ENCODE results near the gene CDH4.

Gene CDH4

GRCh38 chr20:61835791-61836350 lies 583.8 kb downstream of the CDH4 start:
- TF ChIP-seq, protein P1, sequence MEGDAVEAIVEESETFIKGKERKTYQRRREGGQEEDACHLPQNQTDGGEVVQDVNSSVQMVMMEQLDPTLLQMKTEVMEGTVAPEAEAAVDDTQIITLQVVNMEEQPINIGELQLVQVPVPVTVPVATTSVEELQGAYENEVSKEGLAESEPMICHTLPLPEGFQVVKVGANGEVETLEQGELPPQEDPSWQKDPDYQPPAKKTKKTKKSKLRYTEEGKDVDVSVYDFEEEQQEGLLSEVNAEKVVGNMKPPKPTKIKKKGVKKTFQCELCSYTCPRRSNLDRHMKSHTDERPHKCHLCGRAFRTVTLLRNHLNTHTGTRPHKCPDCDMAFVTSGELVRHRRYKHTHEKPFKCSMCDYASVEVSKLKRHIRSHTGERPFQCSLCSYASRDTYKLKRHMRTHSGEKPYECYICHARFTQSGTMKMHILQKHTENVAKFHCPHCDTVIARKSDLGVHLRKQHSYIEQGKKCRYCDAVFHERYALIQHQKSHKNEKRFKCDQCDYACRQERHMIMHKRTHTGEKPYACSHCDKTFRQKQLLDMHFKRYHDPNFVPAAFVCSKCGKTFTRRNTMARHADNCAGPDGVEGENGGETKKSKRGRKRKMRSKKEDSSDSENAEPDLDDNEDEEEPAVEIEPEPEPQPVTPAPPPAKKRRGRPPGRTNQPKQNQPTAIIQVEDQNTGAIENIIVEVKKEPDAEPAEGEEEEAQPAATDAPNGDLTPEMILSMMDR (conservative IDR thresholded peaks at IDR 0.05), result no peak
- TF ChIP-seq ZFX (IDR thresholded peaks at IDR 0.05), result no peak
- no peak overlapping the region for H3K27ac ChIP-seq

- TF ChIP-seq ZFX (IDR thresholded peaks at IDR 0.05), result no peak
- H3K27ac ChIP-seq, result no peak overlapping the region
Observed at GRCh38 chr20:61837200-61837599, 585.1 kb downstream of the CDH4 start.

- no peak overlapping the region for H3K27ac ChIP-seq
- TF ChIP-seq, protein P1 (conservative IDR thresholded peaks at IDR 0.05), result no peak
- TF ChIP-seq ZFX (IDR thresholded peaks at IDR 0.05), result no peak
Observed at GRCh38 chr20:61839223-61839911, 587.3 kb downstream of the CDH4 start.

- no peak overlapping the region for H3K27ac ChIP-seq
- TF ChIP-seq, protein P1 (conservative IDR thresholded peaks at IDR 0.05), result no peak
- TF ChIP-seq ZFX (IDR thresholded peaks at IDR 0.05), result no peak
Observed at GRCh38 chr20:61839912-61840778, 588.1 kb downstream of the CDH4 start.

- H3K27ac ChIP-seq, result no peak overlapping the region
- TF ChIP-seq, protein P1 (conservative IDR thresholded peaks at IDR 0.05), result no peak
- TF ChIP-seq ZFX (IDR thresholded peaks at IDR 0.05), result no peak
Observed at GRCh38 chr20:61840779-61841455, 588.9 kb downstream of the CDH4 start.

- no peak for TF ChIP-seq ZFX (IDR thresholded peaks at IDR 0.05)
- TF ChIP-seq, protein P1 (conservative IDR thresholded peaks at IDR 0.05), result no peak
- H3K27ac ChIP-seq, result no peak overlapping the region
Observed at GRCh38 chr20:61841551-61841950, 589.5 kb downstream of the CDH4 start.

DNA sequence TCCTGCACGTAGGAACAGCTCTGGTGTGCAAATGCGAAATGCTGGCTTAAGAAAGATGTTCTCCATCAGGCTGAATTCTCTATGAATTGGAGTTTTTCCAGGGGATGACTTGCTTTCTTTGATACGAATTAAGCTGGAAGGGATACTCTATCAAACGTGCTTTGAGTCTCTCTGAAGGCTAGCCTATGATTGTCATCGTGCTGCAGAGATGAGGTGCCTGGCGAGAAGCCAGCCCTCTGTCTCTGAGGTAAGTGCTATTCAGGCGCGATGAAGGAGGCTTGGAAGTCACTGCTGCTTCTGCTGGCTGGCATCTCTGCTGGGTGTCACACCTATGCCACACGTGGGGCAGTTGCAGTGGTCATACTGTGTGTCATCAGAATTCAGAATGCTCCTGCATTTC lies 589.9 kb downstream of the CDH4 start:
- TF ChIP-seq, protein P1 (conservative IDR thresholded peaks at IDR 0.05), result no peak
- no peak for TF ChIP-seq ZFX (IDR thresholded peaks at IDR 0.05)
- H3K27ac ChIP-seq, result no peak overlapping the region

Data from C4-2B (cell line).